ENCODE measurements around the gene PTPN14. TPM values are rescaled to one million over a fixed set of nuclear protein-coding genes. Genes with fewer than 3 reads are reported as not detected.

Gene PTPN14
- total and polyA plus RNA-seq, 2 of the 8 experiments (the other 6 are each of a cell fraction or from before 2014, with no cell fraction given), result 14.4 to 93.6 TPM

DNA sequence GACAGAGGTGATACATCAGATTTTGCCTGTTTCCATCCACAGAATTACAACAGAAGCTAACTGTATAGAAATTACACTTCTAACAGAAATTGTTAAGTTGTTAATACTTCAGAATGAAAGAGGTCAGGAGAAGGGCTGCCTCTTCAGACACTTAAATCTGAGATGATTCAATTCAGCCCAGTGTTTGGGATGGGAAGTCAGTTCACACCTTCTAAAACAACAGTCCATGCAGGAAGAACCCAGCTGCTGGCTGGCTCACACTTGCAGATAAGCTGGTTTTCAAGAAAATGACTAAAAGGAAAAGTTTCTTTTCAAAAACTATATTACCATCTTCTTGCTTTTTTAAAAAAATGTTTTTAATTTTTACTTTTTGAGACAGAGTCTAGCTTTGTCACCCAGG, 138.1 kb downstream of the PTPN14 start:
- no peak overlapping the region for H2BK15ac ChIP-seq (ENCODE audit: low read length)
- no peak overlapping the region for H3K4me2 ChIP-seq (ENCODE audit: insufficient read depth in 1 of 2, low read depth in 2 of 2, low read length in 2 of 2)
- H3K27me3 ChIP-seq (replicated peaks in 1 of 4; ENCODE audit: control insufficient read depth in 3 of 4, extremely low read depth in 1 of 4, insufficient read depth in 3 of 4, low read length in 3 of 4), result no peaks in the 10 kb centered on the region
- no peak overlapping the region for H4K91ac ChIP-seq (replicated peaks; ENCODE audit: insufficient read length, low read length)
- peaks cover 0 to 6% (median 0%) of the 10 kb centered on the region in 4 experiments; a peak in 2 of 8 replicates for H3K36me3 ChIP-seq (ENCODE audit: control insufficient read depth in 2 of 4, insufficient read depth in 4 of 4, low read length in 3 of 4)
- no peak overlapping the region for H2BK20ac ChIP-seq (ENCODE audit: low read length)
- H3K23me2 ChIP-seq (ENCODE audit: low read depth, low read length), result no peaks in the 10 kb centered on the region
- no peak for FAIRE-seq
- no peak overlapping the region for H3K4ac ChIP-seq (replicated peaks; ENCODE audit: insufficient read length, low read depth, low read length)
- H3K4me1 ChIP-seq (replicated peaks in 1 of 4; ENCODE audit: control insufficient read depth in 3 of 4, insufficient read depth in 4 of 4, low read length in 3 of 4), result peaks cover 0 to 9% (median 2%) of the 10 kb centered on the region in 4 experiments; a peak in 3 of 7 replicates
- H4K20me1 ChIP-seq (replicated peaks in 1 of 2; ENCODE audit: control insufficient read depth in 1 of 2, insufficient read depth in 2 of 2, low read length in 2 of 2), result no peaks in the 10 kb centered on the region
- H3K14ac ChIP-seq (ENCODE audit: insufficient read length), result no peak overlapping the region
- no peak overlapping the region for H3K18ac ChIP-seq (ENCODE audit: extremely low read depth, low read length)
- no peak overlapping the region for H3K23ac ChIP-seq (ENCODE audit: insufficient read length)
- H3K56ac ChIP-seq (replicated peaks; ENCODE audit: insufficient read length, low read depth, low read length), result no peak overlapping the region
- H2AFZ ChIP-seq (ENCODE audit: low read length), result no peak overlapping the region
- H4K5ac ChIP-seq (ENCODE audit: insufficient read length, low read depth, low read length), result no peak overlapping the region
- H3K79me1 ChIP-seq (ENCODE audit: low read depth, low read length), result peaks cover 4% of the 10 kb centered on the region; the same call in 1 of the 2 replicates
- H2BK5ac ChIP-seq (ENCODE audit: low read depth, low read length), result no peak overlapping the region
- peaks cover 0 to 22% of the 10 kb centered on the region in 2 experiments; a peak in 2 of 4 replicates for H3K79me2 ChIP-seq (ENCODE audit: control insufficient read depth in 1 of 2, insufficient read depth in 2 of 2, low read length in 2 of 2)
- H2AK5ac ChIP-seq (ENCODE audit: low read depth, low read length), result no peak overlapping the region
- no peak overlapping the region for H3K4me3 ChIP-seq (ENCODE audit: extremely low read depth in 1 of 4, insufficient read depth in 2 of 4, low read depth in 3 of 4, low read length in 4 of 4)
- no peak overlapping the region for H4K8ac ChIP-seq (ENCODE audit: extremely low read depth, insufficient read depth, low read length)
- no peak overlapping the region for H2BK120ac ChIP-seq (replicated peaks; ENCODE audit: low read depth, low read length)
- no peak for DNase-seq (ENCODE audit: low read depth in 1 of 2, low spot score in 2 of 2)
- ChIA-PET POLR2A (ENCODE audit: partially characterized antibody) (interaction anchor here (1.0 to 1.5 kb wide), 3 partner anchors 8 to 10 kb away, joined by 3 to 5 read pairs (median 5); no protein-coding TSS in a partner anchor), CTCF (ENCODE audit: partially characterized antibody) (interaction anchor here (0.6 to 2.5 kb wide), 6 partner anchors 12 to 178 kb away, joined by 3 to 9 read pairs (median 4); no protein-coding TSS in a partner anchor)
- H2BK12ac ChIP-seq (ENCODE audit: low read depth, low read length), result no peak overlapping the region
- no peaks in the 10 kb centered on the region for H3K9me3 ChIP-seq (ENCODE audit: insufficient read depth in 2 of 2, low read depth in 1 of 2, low read length in 1 of 2)
- H3K27ac ChIP-seq (ENCODE audit: low read depth, low read length), result no peak overlapping the region
- no peak overlapping the region for H3K9ac ChIP-seq (replicated peaks in 1 of 4; ENCODE audit: extremely low read depth in 1 of 4, low read depth in 3 of 4, low read length in 3 of 4)
- no peak for TF ChIP-seq HDAC2 (IDR thresholded peaks at IDR 0.05; ENCODE audit: borderline replicate concordance in 1 of 2, low read depth in 2 of 2, low read length in 2 of 2)
- no peak for TF ChIP-seq BCL11A (IDR thresholded peaks at IDR 0.05; ENCODE audit: low read depth in 2 of 2, low read length in 2 of 2)
- no peak for TF ChIP-seq SP2 (IDR thresholded peaks at IDR 0.05; ENCODE audit: low read length)
- TF ChIP-seq CHD1 (IDR thresholded peaks at IDR 0.05; ENCODE audit: low read depth, low read length), result no peak
- no peak for TF ChIP-seq CEBPB (IDR thresholded peaks at IDR 0.05; ENCODE audit: low read depth, low read length)
- TF ChIP-seq YY1 (IDR thresholded peaks at IDR 0.05; ENCODE audit: low read depth, low read length), result no peak
- no peak for TF ChIP-seq ZNF274 (IDR thresholded peaks at IDR 0.05; ENCODE audit: borderline replicate concordance, extremely low read depth, low read length)
- no peak for TF ChIP-seq BACH1 (IDR thresholded peaks at IDR 0.05; ENCODE audit: low read length)
- no peak for TF ChIP-seq FOSL1 (IDR thresholded peaks at IDR 0.05; ENCODE audit: insufficient read depth, low read depth, low read length)
- no peak for TF ChIP-seq SP4 (IDR thresholded peaks at IDR 0.05; ENCODE audit: low read length)
- no peak for TF ChIP-seq SUZ12 (IDR thresholded peaks at IDR 0.05; ENCODE audit: low read length)
- no peak for TF ChIP-seq SP1 (IDR thresholded peaks at IDR 0.05; ENCODE audit: low read depth, low read length)
- TF ChIP-seq GABPA (IDR thresholded peaks at IDR 0.05; ENCODE audit: borderline replicate concordance, insufficient read depth, low read length), result no peak
